GM20000 (cell line): ENCODE results near the gene ATP13A4.

ENCODE experiments used
- DNase-seq: peaks from one replicate; pipeline ENCODE4 v3.0.0; 2012; ENCODE audit warnings: low spot score
- TF ChIP-seq, protein P1 (sequence below): IDR thresholded peaks from 2 replicates; pipeline ENCODE4 v1.5.1; 2012; ENCODE audit warnings: mild to moderate bottlenecking, control low read depth; ENCODE audit errors: extremely low read depth, missing control alignments

The ATP13A4 gene

DNA sequence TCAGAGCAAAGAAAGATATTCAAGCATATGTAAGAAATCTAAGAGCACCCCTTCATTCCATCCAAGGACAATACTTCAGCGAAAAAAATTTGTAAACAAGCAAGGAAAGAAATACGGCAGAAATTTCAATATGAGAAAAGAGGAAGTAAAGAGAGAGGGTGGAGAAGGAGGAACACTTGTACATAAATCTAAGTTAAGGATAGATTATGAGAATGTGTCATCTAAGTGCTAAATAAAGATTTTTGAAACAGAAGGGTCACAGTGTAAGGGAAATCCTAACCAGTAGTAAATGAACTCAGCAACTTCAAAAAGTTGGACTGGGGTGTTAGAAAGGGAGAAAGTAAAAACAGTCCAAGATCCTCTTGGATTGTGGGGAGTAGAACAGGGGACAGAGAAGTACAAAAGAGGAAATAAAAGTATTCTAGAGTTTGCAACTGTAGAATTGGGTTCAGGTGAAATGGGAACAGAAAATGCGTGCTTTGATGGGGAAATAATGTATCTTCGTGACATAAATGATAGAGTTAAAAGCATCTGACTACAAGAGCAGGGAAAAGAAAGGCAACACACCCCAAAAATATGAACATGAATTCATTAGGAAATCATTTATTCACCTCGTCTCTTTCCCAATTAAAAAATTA, 107.6 kb downstream of the ATP13A4 start:
- TF ChIP-seq, protein P1, sequence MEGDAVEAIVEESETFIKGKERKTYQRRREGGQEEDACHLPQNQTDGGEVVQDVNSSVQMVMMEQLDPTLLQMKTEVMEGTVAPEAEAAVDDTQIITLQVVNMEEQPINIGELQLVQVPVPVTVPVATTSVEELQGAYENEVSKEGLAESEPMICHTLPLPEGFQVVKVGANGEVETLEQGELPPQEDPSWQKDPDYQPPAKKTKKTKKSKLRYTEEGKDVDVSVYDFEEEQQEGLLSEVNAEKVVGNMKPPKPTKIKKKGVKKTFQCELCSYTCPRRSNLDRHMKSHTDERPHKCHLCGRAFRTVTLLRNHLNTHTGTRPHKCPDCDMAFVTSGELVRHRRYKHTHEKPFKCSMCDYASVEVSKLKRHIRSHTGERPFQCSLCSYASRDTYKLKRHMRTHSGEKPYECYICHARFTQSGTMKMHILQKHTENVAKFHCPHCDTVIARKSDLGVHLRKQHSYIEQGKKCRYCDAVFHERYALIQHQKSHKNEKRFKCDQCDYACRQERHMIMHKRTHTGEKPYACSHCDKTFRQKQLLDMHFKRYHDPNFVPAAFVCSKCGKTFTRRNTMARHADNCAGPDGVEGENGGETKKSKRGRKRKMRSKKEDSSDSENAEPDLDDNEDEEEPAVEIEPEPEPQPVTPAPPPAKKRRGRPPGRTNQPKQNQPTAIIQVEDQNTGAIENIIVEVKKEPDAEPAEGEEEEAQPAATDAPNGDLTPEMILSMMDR = no peak
- DNase-seq = no peak

DNA sequence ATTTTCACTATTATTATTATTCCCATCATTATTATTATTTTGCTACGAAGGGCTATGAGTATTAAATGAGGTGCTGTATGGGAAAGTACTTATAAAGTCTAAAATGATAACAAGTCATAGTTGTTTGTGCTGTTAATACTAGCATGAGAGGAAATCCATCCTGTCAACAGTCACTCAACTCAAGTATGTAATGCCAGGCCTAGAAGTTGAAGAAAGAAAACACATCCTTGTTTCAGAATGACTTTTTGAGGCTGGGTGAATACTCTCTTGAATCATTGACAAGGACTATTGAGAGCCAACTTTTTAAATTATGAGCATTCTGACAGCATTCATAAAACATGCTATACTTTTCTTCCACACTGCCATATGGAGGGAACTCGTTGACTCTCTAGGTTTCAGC, 115.3 kb downstream of the ATP13A4 start:
- DNase-seq = no peak
- TF ChIP-seq, protein P1 = no peak

DNA sequence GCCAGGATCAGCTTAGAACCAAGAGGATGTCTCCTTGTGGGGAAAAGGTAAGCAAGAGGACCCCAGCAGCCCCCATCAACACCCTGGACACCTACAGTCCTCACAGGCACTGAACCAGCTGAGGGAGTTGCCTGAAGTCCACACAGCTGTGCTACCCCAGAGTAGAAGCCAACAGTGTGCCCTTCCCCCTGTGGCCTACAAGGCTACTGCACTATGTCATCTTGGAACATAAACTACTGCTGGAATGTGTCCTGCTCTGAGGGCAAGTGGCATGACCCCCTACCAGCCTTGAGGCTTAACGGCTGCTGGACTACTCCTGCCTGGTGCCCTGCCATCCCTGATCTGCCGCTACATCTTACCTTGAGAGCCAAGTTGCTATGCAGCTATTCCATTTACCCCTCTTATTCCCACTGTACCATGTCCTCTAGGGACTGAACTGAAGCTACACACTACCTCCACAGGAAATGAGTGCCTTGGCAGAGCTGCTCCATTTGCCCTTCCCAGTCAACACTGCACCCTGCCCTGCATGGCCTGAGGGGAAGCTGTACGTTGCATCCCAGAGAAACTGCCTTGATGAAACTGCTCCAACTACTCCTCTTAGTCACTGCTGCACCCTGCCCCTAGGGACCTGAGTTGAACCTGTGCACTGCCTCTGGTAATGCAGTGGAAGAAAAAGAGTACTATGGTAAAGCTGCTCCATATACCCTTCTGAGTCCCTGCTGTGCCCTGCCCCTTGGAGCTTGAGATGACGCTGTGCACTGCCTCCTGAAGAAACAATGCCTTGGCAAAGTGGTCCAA, 135.9 kb downstream of the ATP13A4 start:
- no peak for DNase-seq
- TF ChIP-seq, protein P1 = no peak

GRCh38 chr3:193416629-193417028, 138.1 kb downstream of the ATP13A4 start:
- no peak for DNase-seq
- TF ChIP-seq, protein P1 = no peak

DNA sequence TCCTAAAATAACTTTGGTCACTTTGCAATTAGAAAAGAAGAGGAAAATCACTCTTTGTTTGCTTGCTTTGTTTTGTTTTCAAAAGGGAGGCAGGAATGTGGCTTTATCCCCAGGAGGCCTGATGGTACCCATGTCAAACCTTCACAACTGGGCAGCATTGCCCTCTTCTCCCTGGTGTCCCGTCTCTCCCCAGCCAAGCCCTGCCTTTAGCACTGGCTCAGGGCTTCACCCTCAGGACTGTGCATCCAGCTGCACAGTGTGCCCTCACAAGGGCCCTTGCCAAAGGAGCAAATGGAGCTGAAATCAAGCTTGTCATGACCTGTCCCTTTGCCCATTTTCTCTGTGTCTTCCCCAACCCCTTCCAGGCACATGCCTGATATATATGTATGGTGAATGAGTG, 147.0 kb downstream of the ATP13A4 start:
- DNase-seq = no peak
- TF ChIP-seq, protein P1 = no peak

- TF ChIP-seq, protein P1 = no peak
- no peak for DNase-seq
Observed at GRCh38 chr3:193407112-193407511, 147.6 kb downstream of the ATP13A4 start.

GRCh38 chr3:193403307-193403706, 151.4 kb downstream of the ATP13A4 start:
- DNase-seq = no peak
- TF ChIP-seq, protein P1 = no peak
